HCT116 (cell line): ENCODE results near the gene PLEK. TPM values are rescaled to one million over a fixed set of nuclear protein-coding genes. Genes with fewer than 3 reads are reported as not detected.
"Not testable (repeated sequence)": the region's sequence is repeated elsewhere in the genome, so short reads cannot be mapped to it uniquely, and the experiment has no call there.

Experiments used
- ATAC-seq: fragments of 200-7000 bp; cut with Tn5 transposase; 2 replicates; pipeline ENCODE4 v1.9.1; 2020; ENCODE audit warnings: mild to moderate bottlenecking, moderate library complexity
- BruUV-seq: library from RNA; stranded (reverse); fragments of 400-500 nt; replicated peaks from 2 replicates; lab custom pipeline; 2021; lab: Mats Ljungman, UMichigan
- CTCF ChIA-PET: fragments of 300-600 bp; sonication (Branson Sonifier 250); formaldehyde crosslinking; loops from one replicate; lab custom pipeline; 2021; ENCODE audit warnings: antibody characterized with exemption; lab: Charles Lee
- POLR2A ChIA-PET: fragments of 300-600, 350-600 bp; sonication (Branson Sonifier 250); formaldehyde crosslinking; loops from one replicate; lab custom pipeline; 2021; ENCODE audit warnings: antibody characterized with exemption; lab: Charles Lee
- RAD21 ChIA-PET, 2 experiments: fragments of 300-600 bp; sonication (Branson Sonifier 250); formaldehyde crosslinking; loops; one replicate each; lab custom pipeline; 2023; ENCODE audit warnings: low total read pairs in 2 of 2; ENCODE audit not compliant: uncharacterized antibody in 2 of 2, unreplicated experiment in 2 of 2, low non-redundant PET in 1 of 2; lab: Charles Lee
- DNase-seq: peaks from one replicate; pipeline ENCODE4 v3.0.0-alpha.2; 2010; ENCODE audit warnings: low read depth, low spot score
- H2AFZ ChIP-seq: fragments of 200-600 bp; shearing (Covaris generic), sonication (generic); 2 replicates; pipeline ENCODE4 v1.6.1; 2017; ENCODE audit warnings: low read depth, mixed run types, mixed read lengths, antibody characterized with exemption, low read length; ENCODE audit not compliant: poor library complexity, severe bottlenecking
- H3K27ac ChIP-seq: 2 replicates; pipeline ENCODE4 v1.5.1; 2012; ENCODE audit warnings: low read depth, low read length
- H3K27me3 ChIP-seq: fragments of 200-600 bp; sonication (generic); 2 replicates; pipeline ENCODE4 v1.6.1; 2016; ENCODE audit warnings: mixed run types, low read length, mixed read lengths; ENCODE audit not compliant: insufficient read depth
- H3K36me3 ChIP-seq, 2 experiments: fragments of 200-500 bp in 1 of 2; fragments of 200-600 bp in 1 of 2; sonication (Bioruptor generic) in 1 of 2; sonication (generic) in 1 of 2; 2 replicates each; pipeline versions ENCODE4 v1.5.1 to v1.6.1; 2014 to 2016; ENCODE audit warnings: low read length in 2 of 2, inconsistent platforms in 1 of 2, mixed read lengths in 1 of 2, mixed run types in 1 of 2; ENCODE audit not compliant: insufficient read depth in 2 of 2, control insufficient read depth in 1 of 2
- H3K4me1 ChIP-seq, 2 experiments: fragments of 200-600 bp in 1 of 2; sonication (generic) in 1 of 2; 2 replicates each; pipeline versions ENCODE4 v1.5.1 to v1.6.1; 2012 to 2017; ENCODE audit warnings: low read length in 2 of 2, inconsistent platforms in 1 of 2, mild to moderate bottlenecking in 1 of 2, mixed read lengths in 1 of 2, mixed run types in 1 of 2, moderate library complexity in 1 of 2; ENCODE audit not compliant: insufficient read depth in 2 of 2, control insufficient read depth in 1 of 2
- H3K4me2 ChIP-seq: fragments of 200-600 bp; sonication (generic); 2 replicates; pipeline ENCODE4 v1.6.1; 2017; ENCODE audit warnings: mixed run types, low read length, mixed read lengths
- H3K4me3 ChIP-seq, 2 experiments: fragments of 200-600 bp in 1 of 2; sonication (generic) in 1 of 2; replicated peaks in 1 of 2; 2 replicates each; pipeline ENCODE4 v1.5.1; 2011 to 2016; ENCODE audit warnings: low read length in 2 of 2, control low read depth in 1 of 2, low read depth in 1 of 2, mild to moderate bottlenecking in 1 of 2, mixed read lengths in 1 of 2, mixed run types in 1 of 2
- H3K79me2 ChIP-seq: fragments of 200-600 bp; sonication (generic); 2 replicates; pipeline ENCODE4 v1.6.1; 2017; ENCODE audit warnings: mild to moderate bottlenecking, mixed run types, low read length, moderate library complexity, mixed read lengths; ENCODE audit not compliant: insufficient read depth
- H3K9ac ChIP-seq: fragments of 200-600 bp; sonication (generic); 2 replicates; pipeline ENCODE4 v1.6.1; 2016; ENCODE audit warnings: low read length, mixed read lengths
- H3K9me2 ChIP-seq: fragments of 200-600 bp; sonication (generic), shearing (Covaris generic); 2 replicates; pipeline ENCODE4 v1.6.1; 2017; ENCODE audit warnings: mixed run types, mild to moderate bottlenecking, moderate library complexity; ENCODE audit not compliant: insufficient read depth
- H3K9me3 ChIP-seq, 2 experiments: fragments of 200-500 bp in 1 of 2; fragments of 200-600 bp in 1 of 2; sonication (Bioruptor generic) in 1 of 2; sonication (generic) in 1 of 2; 2 replicates each; pipeline ENCODE4 v1.6.1; 2014 to 2017; ENCODE audit warnings: low read length in 2 of 2, mixed read lengths in 2 of 2, inconsistent platforms in 1 of 2, low read depth in 1 of 2, mild to moderate bottlenecking in 1 of 2, mixed run types in 1 of 2, moderate library complexity in 1 of 2; ENCODE audit not compliant: control insufficient read depth in 1 of 2, insufficient read depth in 1 of 2
- H4K20me1 ChIP-seq: fragments of 200-600 bp; sonication (generic), shearing (Covaris generic); 2 replicates; pipeline ENCODE4 v1.6.1; 2017; ENCODE audit warnings: mixed run types, mild to moderate bottlenecking, moderate library complexity; ENCODE audit not compliant: insufficient read depth
- CTCF ChIP-seq, 3 experiments: fragments of 200-600 bp in 1 of 3; sonication (generic) in 1 of 3; IDR thresholded peaks in 2 of 3; conservative IDR thresholded peaks in 1 of 3; 2 replicates each; pipeline ENCODE4 v1.5.1; 2012 to 2017; ENCODE audit warnings: low read depth in 2 of 3, low read length in 2 of 3, antibody characterized with exemption in 1 of 3, borderline replicate concordance in 1 of 3, control low read depth in 1 of 3, mild to moderate bottlenecking in 1 of 3, mixed read lengths in 1 of 3, mixed run types in 1 of 3, moderate library complexity in 1 of 3; ENCODE audit not compliant: insufficient read depth in 1 of 3
- EGR1 ChIP-seq: IDR thresholded peaks from 2 replicates; pipeline ENCODE4 v1.6.1; 2012; ENCODE audit warnings: low read depth
- ELF1 ChIP-seq: IDR thresholded peaks from 2 replicates; pipeline ENCODE4 v1.6.1; 2012; ENCODE audit warnings: low read depth, borderline replicate concordance
- EZH2 ChIP-seq: fragments of 200-600 bp; sonication (generic); IDR thresholded peaks from 2 replicates; pipeline ENCODE4 v1.6.1; 2017; ENCODE audit warnings: antibody characterized with exemption, mixed run types
- FOSL1 ChIP-seq: IDR thresholded peaks from 2 replicates; pipeline ENCODE4 v1.6.1; 2012; ENCODE audit warnings: low read depth
- POLR2AphosphoS5 ChIP-seq: IDR thresholded peaks from 2 replicates; pipeline ENCODE4 v1.6.1; 2011; ENCODE audit warnings: mild to moderate bottlenecking, low read depth, low read length, moderate library complexity
- REST ChIP-seq: IDR thresholded peaks from 2 replicates; pipeline ENCODE4 v1.6.1; 2012; ENCODE audit warnings: low read depth
- SIN3A ChIP-seq: IDR thresholded peaks from 2 replicates; pipeline ENCODE4 v1.6.1; 2012; ENCODE audit warnings: low read depth
- SP1 ChIP-seq: IDR thresholded peaks from 2 replicates; pipeline ENCODE4 v1.6.1; 2012; ENCODE audit warnings: low read depth
- TCF7L2 ChIP-seq: IDR thresholded peaks from 2 replicates; pipeline ENCODE4 v1.7.0; 2011; ENCODE audit warnings: borderline replicate concordance, inconsistent platforms; ENCODE audit not compliant: insufficient read depth, insufficient read length; ENCODE audit errors: extremely low read depth
- intact Hi-C: fragments of 100-400 bp; cut with micrococcal nuclease; formaldehyde crosslinking; loops from 2 replicates; pipeline ENCODE4 v1.10.0; 2022
- total RNA-seq: library from RNA; stranded (reverse); gene quantifications from one replicate; pipeline ENCODE4 v1.2.1, GENCODE V29; 2021; ENCODE audit not compliant: unreplicated experiment
- TF ChIP-seq, protein P1 (sequence below): IDR thresholded peaks from 2 replicates; pipeline ENCODE4 v1.6.1; 2012
- TF ChIP-seq, protein P2 (sequence below): IDR thresholded peaks from 2 replicates; pipeline ENCODE4 v1.6.1; 2011; ENCODE audit warnings: mild to moderate bottlenecking, low read length, moderate library complexity; ENCODE audit not compliant: insufficient replicate concordance; ENCODE audit errors: extremely low read depth
- TF ChIP-seq, protein P3 (sequence below): IDR thresholded peaks from 2 replicates; pipeline ENCODE4 v1.6.1; 2012

The PLEK gene
- total RNA-seq, 1 experiment from 2014 or later = 0.22 TPM

DNA sequence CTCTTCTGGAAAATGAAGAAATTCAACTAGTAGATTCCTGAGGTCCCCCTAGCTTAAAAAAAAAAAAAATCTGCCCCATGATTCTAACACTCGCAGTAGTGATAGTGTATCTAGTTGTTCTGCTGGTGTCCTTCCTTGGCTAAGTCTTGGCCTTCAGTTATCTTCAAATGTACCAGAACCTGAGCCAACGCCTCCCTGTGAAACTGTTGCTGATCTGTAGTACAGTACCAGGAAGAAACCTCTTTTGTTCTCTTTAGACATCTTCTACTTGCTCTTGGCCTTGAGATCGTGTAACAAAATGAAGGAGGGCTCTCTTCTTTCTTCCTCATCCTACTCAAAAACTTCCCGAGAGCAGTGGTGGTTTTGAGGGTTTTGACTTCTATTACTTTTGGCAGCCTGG lies 31.0 kb downstream of the PLEK start:
- no peaks in the 10 kb centered on the region for H3K9me2 ChIP-seq
- no peak overlapping the region for H3K27ac ChIP-seq
- no peak overlapping the region for H3K4me2 ChIP-seq
- intact Hi-C loops = no loop called here
- no peaks in the 10 kb centered on the region for H3K4me1 ChIP-seq
- no peaks in the 10 kb centered on the region for H4K20me1 ChIP-seq
- ChIA-PET RAD21 (no interaction called here), POLR2A (no interaction called here), CTCF (no interaction called here)
- H3K79me2 ChIP-seq = no peaks in the 10 kb centered on the region
- H3K9me3 ChIP-seq = no peaks in the 10 kb centered on the region
- H3K36me3 ChIP-seq = no peaks in the 10 kb centered on the region
- H3K4me3 ChIP-seq = no peak overlapping the region
- peaks cover 18% of the 10 kb centered on the region for H3K27me3 ChIP-seq
- no peak for TF ChIP-seq ELF1
- TF ChIP-seq EZH2 = no peak
- TF ChIP-seq, protein P1, sequence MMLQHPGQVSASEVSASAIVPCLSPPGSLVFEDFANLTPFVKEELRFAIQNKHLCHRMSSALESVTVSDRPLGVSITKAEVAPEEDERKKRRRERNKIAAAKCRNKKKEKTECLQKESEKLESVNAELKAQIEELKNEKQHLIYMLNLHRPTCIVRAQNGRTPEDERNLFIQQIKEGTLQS = no peak
- TF ChIP-seq REST = no peak
- TF ChIP-seq, protein P2, sequence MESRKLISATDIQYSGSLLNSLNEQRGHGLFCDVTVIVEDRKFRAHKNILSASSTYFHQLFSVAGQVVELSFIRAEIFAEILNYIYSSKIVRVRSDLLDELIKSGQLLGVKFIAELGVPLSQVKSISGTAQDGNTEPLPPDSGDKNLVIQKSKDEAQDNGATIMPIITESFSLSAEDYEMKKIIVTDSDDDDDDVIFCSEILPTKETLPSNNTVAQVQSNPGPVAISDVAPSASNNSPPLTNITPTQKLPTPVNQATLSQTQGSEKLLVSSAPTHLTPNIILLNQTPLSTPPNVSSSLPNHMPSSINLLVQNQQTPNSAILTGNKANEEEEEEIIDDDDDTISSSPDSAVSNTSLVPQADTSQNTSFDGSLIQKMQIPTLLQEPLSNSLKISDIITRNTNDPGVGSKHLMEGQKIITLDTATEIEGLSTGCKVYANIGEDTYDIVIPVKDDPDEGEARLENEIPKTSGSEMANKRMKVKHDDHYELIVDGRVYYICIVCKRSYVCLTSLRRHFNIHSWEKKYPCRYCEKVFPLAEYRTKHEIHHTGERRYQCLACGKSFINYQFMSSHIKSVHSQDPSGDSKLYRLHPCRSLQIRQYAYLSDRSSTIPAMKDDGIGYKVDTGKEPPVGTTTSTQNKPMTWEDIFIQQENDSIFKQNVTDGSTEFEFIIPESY = no peak
- no peak for TF ChIP-seq EGR1
- TF ChIP-seq FOSL1 = no peak
- no peak for TF ChIP-seq SP1
- TF ChIP-seq, protein P3, sequence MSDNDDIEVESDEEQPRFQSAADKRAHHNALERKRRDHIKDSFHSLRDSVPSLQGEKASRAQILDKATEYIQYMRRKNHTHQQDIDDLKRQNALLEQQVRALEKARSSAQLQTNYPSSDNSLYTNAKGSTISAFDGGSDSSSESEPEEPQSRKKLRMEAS = no peak
- no peak for TF ChIP-seq POLR2AphosphoS5
- no peak for TF ChIP-seq TCF7L2
- no peak for TF ChIP-seq SIN3A
- TF ChIP-seq CTCF (IDR thresholded peaks at IDR 0.05 in 2 of 3, conservative IDR thresholded peaks at IDR 0.05 in 1 of 3; ENCODE audit: borderline replicate concordance in 1 of 3, insufficient read depth in 1 of 3, low read depth in 2 of 3, low read length in 2 of 3) = no peak
- no TSS peak for BruUV-seq
- no peak overlapping the region for H2AFZ ChIP-seq
- H3K9ac ChIP-seq = no peak overlapping the region
- no peak for ATAC-seq
- DNase-seq = no peak

DNA sequence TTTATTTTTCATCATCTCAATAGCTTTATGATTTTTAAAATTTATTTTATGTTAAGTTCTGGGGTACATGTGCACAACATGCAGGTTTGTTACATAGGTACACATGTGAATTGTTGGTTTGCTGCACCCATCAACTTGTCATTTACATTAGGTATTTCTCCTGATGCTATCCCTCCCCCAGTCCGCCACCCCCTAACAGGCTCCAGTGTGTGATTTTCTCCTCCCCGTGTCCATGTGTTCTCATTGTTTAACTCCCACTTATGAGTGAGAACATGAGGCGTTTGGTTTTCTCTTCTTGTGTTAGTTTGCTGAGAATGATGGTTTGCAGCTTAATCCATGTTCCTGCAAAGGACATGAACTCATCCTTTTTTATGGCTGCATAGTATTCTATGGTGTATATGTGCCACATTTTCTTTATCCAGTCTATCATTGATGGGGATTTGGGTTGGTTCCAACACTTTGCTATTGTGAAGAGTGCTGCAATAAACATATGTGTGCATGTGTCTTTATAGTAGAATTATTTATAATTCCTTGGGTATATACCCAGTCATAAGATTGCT lies 32.7 kb downstream of the PLEK start:
- POLR2A ChIA-PET, H3K4me1 ChIP-seq, intact Hi-C loops, RAD21 ChIA-PET, H3K9me3 ChIP-seq, H4K20me1 ChIP-seq, H3K4me3 ChIP-seq, H3K9ac ChIP-seq, H3K27me3 ChIP-seq, H3K9me2 ChIP-seq, H2AFZ ChIP-seq, H3K4me2 ChIP-seq, CTCF ChIA-PET, BruUV-seq, H3K27ac ChIP-seq, DNase-seq, H3K79me2 ChIP-seq, H3K36me3 ChIP-seq, ATAC-seq: not testable (repeated sequence)
